ENCODE results near the gene TXNIP.

The TXNIP gene

GRCh38 chr1:146010126-146010738, 13.9 kb upstream of the TXNIP start:
- DNase-seq, result no peak

- DNase-seq, result no peak
Measured at GRCh38 chr1:146007489-146008133, 11.2 kb upstream of the TXNIP start.

DNA sequence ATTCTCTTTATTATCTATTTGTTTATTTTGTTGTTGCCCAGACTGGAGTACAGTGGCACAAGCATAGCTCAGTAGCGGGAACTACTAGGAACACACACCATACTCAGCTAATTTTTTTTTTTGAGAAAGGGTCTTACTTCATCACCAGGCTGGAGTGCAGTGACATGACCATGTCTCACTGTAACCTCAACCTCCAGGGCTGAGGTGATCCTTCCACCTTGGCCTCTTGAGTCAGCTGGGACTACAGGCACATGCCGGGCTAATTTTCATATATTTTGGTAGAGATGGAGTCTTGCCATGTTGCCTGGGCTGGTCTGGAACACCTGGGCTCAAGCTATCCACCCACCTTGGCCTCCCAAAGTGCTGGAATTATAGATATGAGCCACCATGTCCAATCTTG, 5.3 kb upstream of the TXNIP start:
- no peak for DNase-seq

DNA sequence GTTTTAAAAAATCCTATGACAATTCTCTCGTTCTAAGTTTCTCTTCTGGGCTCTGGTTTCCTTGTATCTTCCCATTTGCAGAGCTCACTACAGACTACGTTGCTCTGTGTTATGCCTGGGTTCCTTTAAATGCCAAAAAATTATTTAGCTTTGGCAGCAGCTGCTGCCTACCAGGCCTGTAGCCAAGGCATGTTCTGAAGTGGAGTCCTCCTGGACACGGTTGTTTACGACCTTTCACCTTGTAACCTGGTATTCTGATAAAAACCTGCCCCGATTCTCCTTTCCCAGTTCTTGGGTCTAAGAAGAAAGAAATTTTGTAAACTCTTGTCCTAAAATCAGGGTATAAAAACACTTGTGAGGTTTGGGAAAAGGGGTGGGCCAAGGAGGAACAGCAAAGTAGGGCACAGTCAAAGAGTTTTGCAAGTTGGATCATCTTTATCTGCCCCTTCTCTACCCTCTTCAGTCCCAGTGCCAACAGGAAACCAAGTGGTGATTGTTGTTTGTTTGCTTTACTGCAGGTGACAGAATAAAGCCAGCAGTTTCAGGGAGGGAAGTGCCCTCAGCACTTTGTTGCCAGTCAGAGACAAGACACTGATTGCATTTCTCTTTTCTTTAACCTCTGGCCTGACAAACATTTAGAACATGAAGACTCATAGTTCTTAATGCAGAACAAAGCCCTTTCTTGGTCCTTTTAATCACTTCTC, 3.1 kb upstream of the TXNIP start:
- no peak for DNase-seq

DNA sequence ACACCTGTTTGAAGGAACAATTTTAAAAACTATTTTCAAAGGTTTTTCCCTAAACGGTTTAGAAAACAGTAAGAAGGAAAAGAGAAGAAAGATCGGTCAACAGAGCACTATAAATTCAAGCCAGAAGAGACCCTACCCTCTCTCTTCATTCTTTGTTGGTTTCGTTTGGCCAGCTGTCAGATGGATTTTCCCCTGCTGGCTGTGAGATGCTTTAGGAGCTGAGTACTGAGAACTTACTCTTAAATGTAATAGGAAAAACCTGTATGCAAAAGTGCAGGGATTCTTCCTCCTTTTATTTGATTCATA, 1.3 kb upstream of the TXNIP start:
- no peak for DNase-seq

DNA sequence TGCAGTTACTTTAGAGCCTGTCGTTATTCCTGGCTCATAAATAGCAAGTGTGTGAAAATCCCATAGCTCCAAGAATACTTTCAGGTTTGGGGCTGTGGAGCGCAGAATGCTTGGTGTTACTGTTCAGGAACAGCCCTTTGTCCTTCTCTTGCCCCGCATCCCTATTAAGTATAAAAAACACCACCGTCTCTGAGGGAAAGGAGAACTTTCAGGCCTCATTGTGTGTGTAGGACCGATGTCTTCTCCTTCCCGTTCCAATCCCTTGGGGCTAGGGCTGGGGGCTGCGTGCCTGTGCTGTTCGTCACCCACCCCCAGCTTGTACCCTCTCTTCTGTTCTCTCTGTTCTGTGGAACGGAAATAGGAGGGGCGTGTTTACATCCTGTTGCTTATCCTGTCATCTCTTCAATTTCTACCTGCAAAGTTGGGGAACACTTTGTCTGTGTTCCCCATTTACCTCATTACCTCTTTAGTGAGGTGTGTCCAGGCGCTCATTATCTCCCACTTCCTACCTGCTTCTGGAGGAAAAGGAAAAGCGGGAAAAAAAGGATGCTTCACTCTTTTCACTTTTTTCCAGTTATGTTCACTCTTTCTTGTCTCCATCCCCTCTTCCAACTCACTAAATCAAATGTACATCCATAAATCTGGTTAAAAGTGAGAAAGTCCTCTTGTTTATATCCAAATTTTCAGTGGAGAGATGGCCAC, 788 bp upstream of the TXNIP start:
- DNase-seq, result peak; percentile 56

GRCh38 chr1:145995964-145996432, 381 bp downstream of the TXNIP start:
- no peak for DNase-seq

- DNase-seq, result no peak
Measured at GRCh38 chr1:145995148-145995881, 1.1 kb downstream of the TXNIP start.

DNA sequence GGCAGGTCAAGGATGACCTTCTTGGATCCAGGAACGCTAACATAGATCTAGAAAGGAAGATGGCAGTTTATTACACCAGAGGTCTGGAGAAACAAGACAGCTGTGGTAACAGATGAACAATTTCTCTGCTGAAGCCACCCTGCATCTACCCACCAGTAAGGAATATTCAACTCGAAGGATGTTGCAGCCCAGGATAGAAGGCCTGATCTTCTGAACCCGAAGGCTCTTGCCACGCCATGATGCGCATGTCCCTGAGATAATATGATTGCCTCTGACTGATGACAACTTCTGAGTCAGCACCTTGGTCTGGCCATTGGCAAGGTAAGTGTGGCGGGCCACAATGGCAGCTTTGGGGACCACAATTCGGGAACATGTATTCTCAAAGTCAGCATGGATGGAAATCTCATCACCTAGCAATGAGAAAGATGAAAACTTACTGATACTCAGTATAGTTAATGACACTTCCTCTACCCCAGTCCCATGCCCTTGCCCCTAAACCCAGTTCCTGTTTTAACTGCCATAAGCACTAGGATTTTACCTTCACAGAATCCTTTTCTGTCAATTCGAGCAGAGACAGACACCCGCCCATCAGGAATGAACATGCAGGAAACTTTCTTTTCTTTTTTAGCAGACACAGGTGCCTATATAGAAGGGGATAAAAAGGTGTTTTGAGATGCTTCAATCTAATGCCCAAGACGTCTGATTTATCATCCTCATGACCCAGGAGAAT, 1.8 kb downstream of the TXNIP start:
- DNase-seq, result peak; percentile 58

- DNase-seq, result no peak
Measured at GRCh38 chr1:145993618-145994390, 2.6 kb downstream of the TXNIP start.

- DNase-seq, result no peak
Measured at GRCh38 chr1:145992958-145993617, 3.3 kb downstream of the TXNIP start.

- no peak for DNase-seq
Measured at GRCh38 chr1:145992502-145992936, 3.9 kb downstream of the TXNIP start.

DNA sequence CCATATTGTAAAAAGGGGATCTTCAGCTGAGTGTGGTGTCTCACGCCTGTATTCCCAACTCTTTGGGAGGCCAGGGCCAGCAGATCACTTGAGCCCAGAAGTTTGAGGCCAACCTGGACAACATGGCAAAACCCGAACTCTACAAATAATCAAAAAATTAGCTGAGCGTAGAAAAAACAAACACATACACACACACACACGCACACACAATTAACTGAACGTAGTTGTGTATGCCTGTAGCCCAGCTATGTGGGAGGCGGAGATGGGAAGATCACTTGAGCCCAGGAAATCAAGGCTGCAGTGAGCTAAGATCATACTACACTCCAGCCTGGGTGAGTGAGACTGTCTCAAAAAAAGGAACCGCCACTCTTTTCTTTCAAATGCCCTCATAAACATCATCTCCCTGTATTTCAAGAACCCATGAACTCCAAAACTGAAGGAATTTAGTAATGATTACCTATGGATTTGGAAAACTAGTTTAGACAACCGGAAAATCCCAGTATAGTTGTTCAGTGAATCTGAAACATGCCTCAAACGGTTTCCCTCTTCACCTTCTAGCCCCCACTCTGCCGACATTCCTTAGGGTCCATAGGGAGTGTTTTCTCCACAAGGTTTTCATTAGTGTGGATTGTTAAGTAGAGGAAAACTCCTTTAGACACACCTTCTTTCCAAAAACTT, 4.5 kb downstream of the TXNIP start:
- DNase-seq, result no peak

DNA sequence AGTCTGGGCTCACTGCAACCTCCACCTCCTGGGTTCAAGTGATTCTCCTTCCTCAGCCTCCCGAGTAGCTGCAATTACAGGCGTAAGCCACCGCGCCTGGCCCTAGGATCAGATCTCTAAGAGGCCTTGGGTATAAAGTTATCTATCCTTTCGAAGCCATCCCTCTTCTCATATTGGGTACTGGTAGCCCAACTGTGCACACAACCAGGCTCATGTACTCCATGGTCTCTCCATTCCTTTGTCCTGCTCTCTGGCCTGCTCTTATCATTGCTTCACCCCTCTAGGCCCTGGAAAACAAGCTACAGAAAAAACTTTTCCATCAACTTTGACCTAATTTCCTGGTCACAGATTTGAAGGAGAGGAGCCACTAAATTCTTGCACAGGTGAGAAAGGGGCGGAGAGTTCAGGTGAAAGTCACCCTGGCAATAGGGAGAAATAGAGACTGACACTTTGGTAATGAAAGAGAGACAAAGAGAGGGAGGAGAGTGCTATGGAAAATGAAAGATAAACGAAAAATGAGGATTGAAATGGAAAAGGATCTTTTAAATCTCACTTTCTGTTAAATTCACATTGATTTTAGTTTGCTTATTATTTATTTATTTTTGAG, 6.0 kb downstream of the TXNIP start:
- DNase-seq, result no peak

GRCh38 chr1:145988773-145989172, 7.6 kb downstream of the TXNIP start:
- no peak for DNase-seq

DNA sequence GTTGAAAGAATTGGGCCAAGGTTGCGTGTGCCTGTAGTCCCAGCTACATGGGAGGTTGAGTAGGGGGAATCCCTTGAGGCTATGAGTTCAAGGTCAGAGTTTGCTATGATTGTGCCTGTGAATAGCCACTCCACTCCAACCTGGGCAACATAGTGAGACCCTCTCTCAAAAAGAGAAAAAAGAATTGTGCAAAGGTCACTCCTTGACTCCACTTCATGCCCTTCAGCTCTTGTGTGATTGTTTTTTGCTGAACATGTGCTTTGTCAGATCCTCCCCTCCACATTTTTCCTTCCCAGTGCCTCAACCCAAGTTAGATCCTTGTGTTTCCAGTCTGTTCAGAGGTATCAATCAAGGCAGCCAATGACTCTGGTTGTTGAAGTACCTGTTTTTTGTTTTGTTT, 8.5 kb downstream of the TXNIP start:
- DNase-seq, result no peak

DNA sequence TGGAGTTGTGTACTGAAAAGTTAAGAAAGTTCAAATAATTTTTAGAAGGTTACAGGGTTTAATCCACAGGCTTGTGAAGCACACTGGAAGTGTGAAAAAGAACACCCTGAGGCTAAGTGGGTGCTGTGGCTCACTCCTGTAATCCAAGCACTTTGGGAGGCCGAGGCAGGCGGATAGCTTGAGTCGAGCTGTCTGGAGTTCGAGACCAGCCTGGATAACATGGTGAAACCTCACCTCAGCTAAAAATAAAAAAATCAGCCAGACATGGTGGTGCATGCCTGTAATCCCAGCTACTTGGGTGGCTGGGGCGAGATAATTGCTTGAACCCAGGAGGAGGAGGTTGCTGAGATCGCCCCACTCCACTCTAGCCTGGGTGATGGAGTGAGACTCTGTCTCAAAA, 9.8 kb downstream of the TXNIP start:
- DNase-seq, result no peak

DNA sequence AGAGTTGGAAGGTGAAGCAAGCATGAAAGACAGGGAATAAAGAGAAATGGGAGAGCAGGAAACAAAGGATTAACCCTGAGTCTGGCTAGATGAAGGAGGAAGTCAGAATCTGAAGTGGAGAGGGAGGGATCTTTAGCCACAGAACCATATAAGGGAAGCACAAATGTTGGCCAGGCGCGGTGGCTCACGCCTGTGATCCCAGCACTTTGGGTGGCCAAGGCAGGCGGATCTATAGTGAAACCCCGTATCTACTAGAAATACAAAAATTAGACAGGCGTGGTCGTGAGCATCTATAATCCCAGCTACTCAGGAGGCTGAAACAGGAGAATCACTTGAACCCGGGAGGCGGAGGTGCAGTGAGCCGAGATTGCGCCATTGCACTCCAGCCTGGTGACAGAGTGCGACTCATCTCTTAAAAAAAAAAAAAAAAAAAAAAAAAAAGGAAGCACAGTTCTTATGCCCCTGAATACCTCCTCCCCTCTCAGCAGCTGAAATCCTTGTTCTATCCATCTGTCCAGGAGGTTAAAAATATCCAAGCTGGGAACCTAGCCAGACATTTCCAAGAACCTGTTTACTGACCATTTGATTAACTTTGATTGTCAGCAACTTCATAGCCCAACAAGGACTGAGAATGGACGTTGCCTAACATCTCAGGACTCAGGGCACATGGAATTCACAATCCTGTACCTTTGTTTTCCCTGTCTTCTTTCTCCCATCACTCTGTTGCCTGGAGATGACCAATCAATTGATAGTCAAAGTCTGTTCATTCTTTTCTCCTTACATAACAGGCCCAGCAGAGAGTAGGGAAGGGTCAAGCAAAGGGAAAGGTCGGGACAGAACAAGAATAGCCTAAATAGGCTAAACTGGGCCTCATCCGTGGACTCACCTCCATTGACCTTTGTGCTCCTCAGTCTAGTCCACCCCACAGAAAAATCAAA, 10.6 kb downstream of the TXNIP start:
- DNase-seq, result no peak

- DNase-seq, result no peak
Measured at GRCh38 chr1:145985129-145985501, 11.3 kb downstream of the TXNIP start.
